Liver (tissue), 3 donors: Measurements from ENCODE around the gene KLHDC9.

ENCODE experiments used
- CTCF ChIP-seq: fragments of 150-350 bp; IDR thresholded peaks from 2 replicates; pipeline ENCODE4 v1.5.1; 2017; ENCODE audit warnings: improper control_type of control experiment, low read depth, low read length; ENCODE audit not compliant: missing input control
- EGR1 ChIP-seq, 2 donors: IDR thresholded peaks; 2 replicates each; pipeline ENCODE4 v1.6.1; 2016 to 2018; ENCODE audit warnings: antibody characterized with exemption in 2 of 2, low read depth in 2 of 2
- JUND ChIP-seq, 2 donors: IDR thresholded peaks; 2 replicates each; pipeline ENCODE4 v1.6.1; 2016; ENCODE audit warnings: antibody characterized with exemption in 2 of 2
- RAD21 ChIP-seq, 2 donors: IDR thresholded peaks; 2 replicates each; pipeline ENCODE4 v1.6.1; 2016; ENCODE audit warnings: antibody characterized with exemption in 2 of 2, mild to moderate bottlenecking in 2 of 2
- RXRA ChIP-seq, 2 donors: IDR thresholded peaks; 2 replicates each; pipeline ENCODE4 v1.6.1; 2017 to 2018; ENCODE audit warnings: antibody characterized with exemption in 2 of 2, mild to moderate bottlenecking in 1 of 2
- SP1 ChIP-seq: IDR thresholded peaks from 2 replicates; pipeline ENCODE4 v1.6.1; 2018; ENCODE audit warnings: antibody characterized with exemption, mild to moderate bottlenecking
- TAF1 ChIP-seq: conservative IDR thresholded peaks from 2 replicates; pipeline ENCODE4 v1.6.1; 2016; ENCODE audit warnings: antibody characterized with exemption, mild to moderate bottlenecking
- YY1 ChIP-seq: IDR thresholded peaks from 2 replicates; pipeline ENCODE4 v1.6.1; 2016; ENCODE audit warnings: antibody characterized with exemption, mild to moderate bottlenecking
- ZBTB33 ChIP-seq: IDR thresholded peaks from 2 replicates; pipeline ENCODE4 v1.6.1; 2016; ENCODE audit warnings: antibody characterized with exemption
- TF ChIP-seq, protein P1 (sequence below): IDR thresholded peaks from 2 replicates; pipeline ENCODE4 v1.6.1; 2016; ENCODE audit warnings: antibody characterized with exemption
- TF ChIP-seq, protein P2 (sequence below): IDR thresholded peaks from 2 replicates; pipeline ENCODE4 v1.6.1; 2016; ENCODE audit warnings: antibody characterized with exemption, mild to moderate bottlenecking
- donor health status: healthy.
- donor health status: healthy.

GRCh38 chr1:161114556-161114955 lies 16.4 kb downstream of the KLHDC9 start:
- TF ChIP-seq RXRA (IDR thresholded peaks at IDR 0.05) (no peak), CTCF (no peak), ZBTB33 (no peak), SP1 (no peak), RAD21 (IDR thresholded peaks at IDR 0.05) (no peak), TAF1 (no peak), JUND (IDR thresholded peaks at IDR 0.05) (no peak), EGR1 (IDR thresholded peaks at IDR 0.05; ENCODE audit: low read depth in 2 of 2) (no peak), YY1 (no peak)
- TF ChIP-seq, protein P1, sequence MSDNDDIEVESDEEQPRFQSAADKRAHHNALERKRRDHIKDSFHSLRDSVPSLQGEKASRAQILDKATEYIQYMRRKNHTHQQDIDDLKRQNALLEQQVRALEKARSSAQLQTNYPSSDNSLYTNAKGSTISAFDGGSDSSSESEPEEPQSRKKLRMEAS: no peak
- TF ChIP-seq, protein P2, sequence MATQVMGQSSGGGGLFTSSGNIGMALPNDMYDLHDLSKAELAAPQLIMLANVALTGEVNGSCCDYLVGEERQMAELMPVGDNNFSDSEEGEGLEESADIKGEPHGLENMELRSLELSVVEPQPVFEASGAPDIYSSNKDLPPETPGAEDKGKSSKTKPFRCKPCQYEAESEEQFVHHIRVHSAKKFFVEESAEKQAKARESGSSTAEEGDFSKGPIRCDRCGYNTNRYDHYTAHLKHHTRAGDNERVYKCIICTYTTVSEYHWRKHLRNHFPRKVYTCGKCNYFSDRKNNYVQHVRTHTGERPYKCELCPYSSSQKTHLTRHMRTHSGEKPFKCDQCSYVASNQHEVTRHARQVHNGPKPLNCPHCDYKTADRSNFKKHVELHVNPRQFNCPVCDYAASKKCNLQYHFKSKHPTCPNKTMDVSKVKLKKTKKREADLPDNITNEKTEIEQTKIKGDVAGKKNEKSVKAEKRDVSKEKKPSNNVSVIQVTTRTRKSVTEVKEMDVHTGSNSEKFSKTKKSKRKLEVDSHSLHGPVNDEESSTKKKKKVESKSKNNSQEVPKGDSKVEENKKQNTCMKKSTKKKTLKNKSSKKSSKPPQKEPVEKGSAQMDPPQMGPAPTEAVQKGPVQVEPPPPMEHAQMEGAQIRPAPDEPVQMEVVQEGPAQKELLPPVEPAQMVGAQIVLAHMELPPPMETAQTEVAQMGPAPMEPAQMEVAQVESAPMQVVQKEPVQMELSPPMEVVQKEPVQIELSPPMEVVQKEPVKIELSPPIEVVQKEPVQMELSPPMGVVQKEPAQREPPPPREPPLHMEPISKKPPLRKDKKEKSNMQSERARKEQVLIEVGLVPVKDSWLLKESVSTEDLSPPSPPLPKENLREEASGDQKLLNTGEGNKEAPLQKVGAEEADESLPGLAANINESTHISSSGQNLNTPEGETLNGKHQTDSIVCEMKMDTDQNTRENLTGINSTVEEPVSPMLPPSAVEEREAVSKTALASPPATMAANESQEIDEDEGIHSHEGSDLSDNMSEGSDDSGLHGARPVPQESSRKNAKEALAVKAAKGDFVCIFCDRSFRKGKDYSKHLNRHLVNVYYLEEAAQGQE: no peak
